ENCODE data around the gene LAMA1.
"Not testable (repeated sequence)": the region's sequence is repeated elsewhere in the genome, so short reads cannot be mapped to it uniquely, and the experiment has no call there.

LAMA1 gene

DNA sequence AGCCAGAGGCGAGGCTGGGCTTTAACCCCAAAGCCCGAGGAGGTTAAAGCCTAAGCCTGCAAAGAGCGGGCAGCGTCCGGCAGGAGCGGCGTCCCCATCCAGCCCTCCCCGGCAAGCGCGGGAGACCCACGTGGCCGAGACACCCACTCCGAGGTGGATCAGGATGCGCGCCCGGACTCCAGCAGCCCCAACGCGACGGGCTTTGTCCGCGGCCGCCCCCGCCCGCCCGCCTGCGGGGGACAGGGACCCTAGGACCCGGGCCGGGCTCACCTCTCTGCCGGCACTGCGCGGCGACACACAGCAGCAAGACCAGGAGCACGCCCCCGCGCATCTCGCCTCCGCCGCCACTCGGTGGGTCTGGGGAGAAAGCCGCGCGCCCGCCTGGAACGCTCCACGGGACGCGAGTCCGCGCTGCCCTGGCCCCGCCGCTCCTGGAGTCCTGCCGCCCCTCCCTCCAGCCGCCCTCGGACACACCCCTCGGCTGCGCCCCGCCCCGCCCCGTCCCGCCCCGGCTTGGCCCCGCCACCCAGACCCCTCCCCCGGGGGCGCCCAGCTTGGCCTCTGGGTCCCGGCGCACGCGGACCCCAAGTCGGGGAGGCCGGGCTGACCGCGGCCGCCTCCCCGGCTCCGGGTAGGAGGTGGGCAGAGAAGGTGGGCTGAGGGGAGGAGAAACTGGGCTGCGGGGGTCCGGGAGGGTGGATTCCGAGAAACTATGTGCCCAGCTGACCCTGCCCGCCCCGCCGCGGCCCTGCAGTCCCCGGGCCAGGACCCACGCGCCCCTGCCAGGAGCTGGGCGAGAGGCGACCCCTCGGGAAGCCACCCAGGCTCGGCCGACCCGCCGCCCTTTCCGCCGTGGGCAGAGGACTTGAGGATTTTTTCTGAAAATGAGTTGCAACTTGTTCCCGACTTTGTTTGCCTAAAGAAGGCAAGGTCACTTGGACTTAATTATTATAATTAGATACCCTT lies at the start of gene LAMA1:
Gene LAMA1, minus strand, starts transcription at position 408 of the 966 bp plus-strand sequence. Its CDS starts 77 bp downstream, at position 331.
- DNase-seq (ENCODE audit: low read depth in 2 of 2), result no peak

DNA sequence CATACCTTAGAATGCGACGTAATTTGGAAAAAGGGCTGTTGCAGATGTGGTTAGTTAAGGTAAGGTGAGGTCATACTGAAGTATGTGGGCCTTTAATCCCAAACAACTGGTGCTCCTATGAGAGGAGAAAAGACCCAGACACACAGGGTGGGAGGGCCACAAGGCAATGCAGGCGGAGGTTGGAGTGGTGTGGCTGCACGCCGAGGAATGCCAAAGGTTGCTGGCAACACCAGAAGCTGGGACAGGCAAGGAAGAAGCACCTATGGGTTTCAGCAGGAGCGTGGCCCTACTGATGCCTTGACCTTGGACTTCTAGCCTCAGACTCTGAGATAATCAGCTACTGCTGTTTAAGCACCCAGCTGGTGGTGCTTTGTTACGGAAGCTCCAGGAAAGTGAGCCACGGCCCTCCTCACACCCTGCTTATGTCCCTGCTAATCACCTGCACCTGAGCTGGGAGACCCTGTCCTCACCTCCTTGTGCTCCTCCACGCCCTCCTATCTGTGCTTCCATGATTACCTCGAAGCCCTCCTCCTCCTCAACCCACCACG lies 48.3 kb upstream of the LAMA1 start:
- no peak for DNase-seq (ENCODE audit: low read depth in 2 of 2)

GRCh38 chr18:7164323-7165004 lies 46.9 kb upstream of the LAMA1 start:
- no peak for DNase-seq (ENCODE audit: low read depth in 2 of 2)

DNA sequence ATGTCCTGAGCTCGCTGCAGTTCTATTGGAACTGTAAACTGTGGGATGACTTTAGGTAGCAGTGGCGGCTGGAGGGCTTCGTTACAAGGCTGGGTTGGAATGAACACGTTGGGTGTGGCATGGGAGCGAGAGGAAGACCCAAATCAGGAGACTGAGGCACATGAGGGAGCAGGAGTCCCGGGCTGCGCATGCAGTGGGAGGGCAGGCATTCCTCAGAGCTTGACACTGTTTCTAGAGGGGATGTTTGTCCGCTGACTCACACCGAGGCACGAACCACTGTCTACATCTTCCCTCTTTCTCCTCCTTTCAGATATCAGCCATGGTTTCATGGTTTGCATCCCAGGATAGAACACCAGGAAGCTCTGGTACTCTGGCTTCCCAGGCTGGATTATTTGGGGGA lies 40.6 kb upstream of the LAMA1 start:
- DNase-seq (ENCODE audit: low read depth in 2 of 2), result no peak

- DNase-seq (ENCODE audit: low read depth in 2 of 2), result no peak
These were observed 40.2 kb upstream of the LAMA1 start for GRCh38 chr18:7157760-7158159.

DNA sequence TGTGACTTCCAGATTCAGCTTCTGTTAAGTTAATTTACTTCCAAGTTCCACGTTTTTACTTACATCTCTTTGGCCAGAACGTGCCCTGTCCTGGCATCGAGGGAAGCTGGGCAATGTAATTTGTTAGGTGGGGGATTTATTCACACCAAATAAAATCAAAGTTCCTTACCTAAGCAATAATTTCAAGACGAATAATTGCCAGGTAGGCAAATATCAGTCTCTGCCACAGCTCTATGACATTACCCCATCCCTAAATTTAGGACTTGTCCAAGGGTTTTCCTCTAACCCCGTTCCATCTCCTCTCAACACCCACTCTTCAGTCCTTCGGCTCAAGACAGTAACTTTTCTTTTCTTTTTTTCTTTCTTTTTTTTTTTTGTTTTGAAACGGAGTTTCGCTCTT lies 38.3 kb upstream of the LAMA1 start:
- DNase-seq (ENCODE audit: low read depth in 2 of 2), result no peak

DNA sequence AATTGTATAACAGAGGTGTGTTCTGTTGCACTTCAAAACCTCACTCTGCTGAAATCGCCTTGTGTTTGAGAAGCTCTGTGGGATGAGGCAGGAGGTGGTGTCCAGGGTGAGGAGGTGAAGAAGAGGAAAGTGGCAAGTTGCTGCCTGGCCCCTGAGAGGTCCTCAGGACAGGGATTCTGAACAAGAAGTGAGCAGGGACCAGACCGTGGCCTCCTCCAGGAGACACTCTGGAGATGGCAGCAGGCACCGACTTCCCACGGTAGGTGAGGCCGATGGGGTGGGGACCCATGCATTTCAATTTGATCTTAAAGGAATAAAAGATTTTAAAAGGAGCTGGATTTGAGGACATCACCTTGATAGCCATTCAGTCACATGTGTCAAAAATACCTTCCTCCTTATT lies 37.5 kb upstream of the LAMA1 start:
- DNase-seq (ENCODE audit: low read depth in 2 of 2), result no peak

GRCh38 chr18:7152440-7152839 lies 34.8 kb upstream of the LAMA1 start:
- DNase-seq (ENCODE audit: low read depth in 2 of 2), result no peak

DNA sequence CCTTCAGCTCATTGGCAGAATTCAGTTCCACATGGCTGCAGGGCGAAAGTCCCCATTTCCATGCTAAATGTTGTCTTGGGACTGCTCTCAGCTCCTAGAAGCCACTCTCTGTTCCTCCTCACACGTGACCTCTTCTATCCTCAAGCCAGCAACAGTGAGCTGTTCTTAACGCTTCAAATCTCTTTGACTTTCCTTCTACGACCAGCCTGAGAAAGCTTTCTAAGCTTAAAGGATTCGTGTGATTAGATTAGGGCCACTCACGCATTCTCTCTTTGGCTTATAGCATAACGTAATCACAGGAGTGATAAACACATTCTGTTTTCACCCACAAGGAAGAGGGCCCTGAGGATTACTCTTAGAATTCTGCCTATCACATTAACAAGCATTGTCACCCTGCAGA lies 29.8 kb upstream of the LAMA1 start:
- no peak for DNase-seq (ENCODE audit: low read depth in 2 of 2)

GRCh38 chr18:7146067-7146466 lies 28.5 kb upstream of the LAMA1 start:
- no peak for DNase-seq (ENCODE audit: low read depth in 2 of 2)

DNA sequence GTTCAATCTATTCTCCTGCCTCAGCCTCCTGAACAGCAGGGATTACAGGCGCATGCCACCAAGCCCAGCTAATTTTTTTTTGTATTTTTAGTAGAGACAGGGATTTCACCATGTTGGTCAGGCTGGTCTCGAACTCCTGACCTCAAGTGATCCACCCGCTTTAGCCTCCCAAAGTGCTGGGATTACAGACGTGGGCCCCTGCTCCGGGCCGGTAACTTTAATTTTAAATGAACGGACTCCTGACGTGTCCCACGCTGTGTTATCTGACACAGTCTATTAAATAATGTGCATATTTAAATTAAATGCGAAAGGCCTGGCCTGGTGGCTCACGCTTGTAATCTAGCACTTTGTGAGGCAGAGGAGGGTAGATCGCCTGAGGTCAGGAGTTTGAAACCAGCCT lies 27.3 kb upstream of the LAMA1 start:
- DNase-seq (ENCODE audit: low read depth in 2 of 2), result not testable (repeated sequence)

GRCh38 chr18:7141287-7141686 lies 23.7 kb upstream of the LAMA1 start:
- DNase-seq (ENCODE audit: low read depth in 2 of 2), result no peak

DNA sequence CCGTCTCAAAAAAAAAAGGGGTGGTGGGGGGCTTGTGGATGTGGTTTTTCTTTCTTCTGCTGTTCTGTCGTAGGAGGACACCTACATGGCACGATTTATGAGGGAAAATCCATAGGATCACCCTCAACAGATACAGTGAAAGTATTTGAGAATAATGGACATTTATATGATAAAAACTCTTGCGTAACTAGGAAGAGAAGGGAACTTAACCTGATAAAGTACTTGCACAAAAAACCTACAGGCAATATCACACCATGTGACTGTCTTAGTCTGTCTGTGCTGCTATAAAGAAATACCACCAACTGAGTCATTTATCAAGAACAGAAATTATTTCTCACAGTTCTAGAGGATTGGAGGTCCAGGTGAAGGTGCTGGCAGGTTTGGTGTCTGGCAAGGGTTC lies 21.8 kb upstream of the LAMA1 start:
- DNase-seq (ENCODE audit: low read depth in 2 of 2), result no peak

DNA sequence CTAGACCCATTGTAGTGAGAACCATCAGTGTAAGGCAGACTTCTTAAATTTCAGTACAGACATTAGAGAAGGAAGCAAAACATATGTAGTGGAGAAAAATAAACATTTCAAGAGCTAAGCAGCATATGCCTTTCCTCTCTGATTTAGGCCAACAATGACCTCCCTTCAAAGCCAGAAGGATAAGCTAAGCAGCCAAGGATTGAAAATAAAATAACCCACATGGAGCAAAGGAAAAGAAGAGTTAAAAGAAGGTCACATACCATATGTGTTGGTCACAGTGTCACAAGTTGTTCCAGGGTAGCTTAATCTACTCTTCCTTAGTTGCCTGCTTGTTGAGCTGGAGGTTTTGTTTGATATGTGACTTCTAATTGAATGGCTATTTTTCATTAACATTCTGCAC lies 15.6 kb upstream of the LAMA1 start:
- no peak for DNase-seq (ENCODE audit: low read depth in 2 of 2)

DNA sequence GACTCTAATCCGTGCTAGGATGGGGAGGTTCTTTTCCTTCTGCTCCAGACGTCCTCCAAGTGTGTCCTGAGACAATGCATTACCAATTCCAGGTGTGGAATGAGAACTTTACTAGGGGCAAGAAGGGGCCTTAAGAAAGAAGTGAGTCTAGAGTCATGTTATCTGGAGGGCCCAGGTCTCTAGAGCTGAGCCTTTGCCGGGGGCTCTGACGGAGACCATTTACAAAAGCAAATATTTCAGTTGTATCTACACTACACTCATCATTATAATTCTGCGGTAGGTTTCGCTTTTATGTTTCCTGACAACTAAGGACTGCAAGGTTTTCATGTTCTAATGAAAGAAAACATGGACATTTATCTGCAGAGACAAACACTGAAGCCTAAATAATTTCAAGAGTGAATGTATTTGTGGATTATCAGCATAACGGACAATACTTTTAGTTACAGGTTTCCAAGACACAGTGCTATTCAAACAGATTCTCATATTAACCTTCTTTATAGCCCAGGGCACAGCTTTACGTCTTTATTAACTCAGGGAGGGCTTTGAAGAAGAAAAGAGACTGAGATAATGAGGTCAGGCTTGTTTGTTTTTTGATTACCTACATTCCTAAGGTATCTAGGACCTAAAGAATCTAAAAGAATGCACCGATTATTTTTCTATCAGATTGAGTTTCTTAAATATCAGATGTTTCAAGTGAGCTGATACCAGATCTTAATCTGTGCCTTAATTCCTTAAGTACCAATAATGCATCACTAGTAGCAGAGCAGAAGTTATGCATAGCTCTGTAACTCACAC lies 15.0 kb upstream of the LAMA1 start:
- no peak for DNase-seq (ENCODE audit: low read depth in 2 of 2)

- no peak for DNase-seq (ENCODE audit: low read depth in 2 of 2)
These were observed 4.8 kb upstream of the LAMA1 start for GRCh38 chr18:7122376-7122775.

DNA sequence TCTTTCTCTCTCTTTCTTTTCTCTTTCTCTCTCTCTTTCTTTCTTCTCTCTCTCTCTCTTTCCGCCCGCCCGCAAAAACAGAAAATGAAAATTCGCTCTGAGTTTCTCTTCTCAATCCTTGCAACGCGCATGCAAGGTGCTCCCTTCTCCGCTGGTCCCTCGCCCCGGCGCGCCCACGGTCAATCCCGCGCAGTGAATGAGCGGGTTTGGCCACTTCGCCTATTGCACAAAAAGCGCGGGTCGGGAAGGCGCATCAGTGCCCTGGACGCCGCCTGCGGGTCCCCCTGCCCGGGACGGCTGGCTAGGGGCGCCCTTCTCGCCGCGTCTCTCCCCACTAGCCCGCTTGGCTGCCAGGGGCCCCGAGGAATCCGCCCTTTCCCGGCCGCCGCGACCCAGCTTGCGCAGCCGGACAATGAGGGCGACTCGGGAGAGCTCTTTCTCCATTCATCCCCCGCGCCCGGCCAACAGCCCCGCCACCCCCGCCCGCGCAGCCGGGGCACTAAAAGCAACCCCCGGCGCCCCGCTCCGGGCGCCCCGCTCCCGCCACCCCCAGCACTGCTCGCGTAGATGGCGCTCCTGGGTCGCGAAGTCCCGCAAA lies 706 bp downstream of the LAMA1 start:
- DNase-seq (ENCODE audit: low read depth in 2 of 2), result no peak

GRCh38 chr18:7116001-7116730 lies 1.4 kb downstream of the LAMA1 start:
- DNase-seq (ENCODE audit: low read depth in 2 of 2), result no peak

GRCh38 chr18:7112936-7113335 lies 4.7 kb downstream of the LAMA1 start:
- no peak for DNase-seq (ENCODE audit: low read depth in 2 of 2)

- DNase-seq (ENCODE audit: low read depth in 2 of 2), result no peak
These were observed 6.5 kb downstream of the LAMA1 start for GRCh38 chr18:7111134-7111533.

DNA sequence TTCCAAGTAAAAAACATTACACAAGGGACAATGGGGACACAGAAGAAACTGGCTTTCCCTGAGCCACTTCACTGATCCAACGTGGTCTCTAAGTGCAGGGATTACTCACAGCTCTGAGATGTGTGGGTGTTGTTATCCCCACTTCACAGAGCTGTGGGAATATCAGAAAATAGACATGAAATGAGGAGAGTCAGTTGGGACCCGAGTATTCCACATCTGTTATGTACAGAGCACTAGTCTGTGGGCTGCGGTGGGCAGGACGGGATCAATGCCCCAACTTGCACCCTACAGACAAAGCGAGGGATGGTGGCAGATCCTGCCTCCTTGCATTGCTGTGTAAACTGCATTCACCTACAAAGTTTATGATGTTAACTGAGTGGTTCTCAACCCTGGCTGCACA lies 11.7 kb downstream of the LAMA1 start:
- DNase-seq (ENCODE audit: low read depth in 2 of 2), result no peak
